Endothelial cell (in vitro differentiated cells): ENCODE measurements around the gene PEPD. TPM values are rescaled to one million over a fixed set of nuclear protein-coding genes. Genes with fewer than 3 reads are reported as not detected.

ENCODE experiments used
- DNase-seq: peaks from one replicate; pipeline ENCODE4 v3.0.0; 2021; ENCODE audit warnings: low spot score
- H3K27ac Mint-ChIP-seq: one replicate; pipeline ENCODE4 v1.8.0; 2021; ENCODE audit warnings: mixed read lengths, inconsistent platforms; ENCODE audit not compliant: unreplicated experiment
- H3K27me3 Mint-ChIP-seq: one replicate; pipeline ENCODE4 v1.8.0; 2021; ENCODE audit warnings: mild to moderate bottlenecking, moderate library complexity, mixed read lengths, inconsistent platforms; ENCODE audit not compliant: unreplicated experiment
- H3K36me3 Mint-ChIP-seq: one replicate; pipeline ENCODE4 v1.8.0; 2021; ENCODE audit warnings: mild to moderate bottlenecking, low read depth, mixed read lengths, inconsistent platforms; ENCODE audit not compliant: unreplicated experiment
- H3K4me1 Mint-ChIP-seq: one replicate; pipeline ENCODE4 v1.8.0; 2021; ENCODE audit warnings: mild to moderate bottlenecking, mixed read lengths, inconsistent platforms; ENCODE audit not compliant: unreplicated experiment
- H3K4me3 Mint-ChIP-seq: one replicate; pipeline ENCODE4 v1.8.0; 2021; ENCODE audit warnings: mild to moderate bottlenecking, mixed read lengths, inconsistent platforms; ENCODE audit not compliant: unreplicated experiment
- H3K9me3 Mint-ChIP-seq: one replicate; pipeline ENCODE4 v1.8.0; 2021; ENCODE audit warnings: mixed read lengths, inconsistent platforms; ENCODE audit not compliant: unreplicated experiment
- CTCF ChIP-seq: fragments of 200-600 bp; sonication (generic); IDR thresholded peaks from one replicate; pipeline ENCODE4 v1.5.0; 2021; ENCODE audit warnings: antibody characterized with exemption; ENCODE audit not compliant: unreplicated experiment
- total RNA-seq: library from RNA; stranded (reverse); fragmentation: NEBNext Ultra II Directional; extraction: Animal tissue kit (Norgen Biotek cat#: 25700); gene quantifications from one replicate; pipeline ENCODE4 v1.2.1, GENCODE V29; 2021; ENCODE audit not compliant: unreplicated experiment

PEPD gene
- total RNA-seq, 1 donor from 2014 or later = 40.5 TPM

GRCh38 chr19:33368074-33368864 is 153.3 kb downstream of the PEPD start:
- Mint-ChIP-seq H3K4me1 (peaks cover 11% of the 10 kb centered on the region), H3K27ac (no peak overlapping the region), H3K4me3 (no peak overlapping the region), H3K36me3 (no peaks in the 10 kb centered on the region), H3K9me3 (no peaks in the 10 kb centered on the region), H3K27me3 (peaks cover 3% of the 10 kb centered on the region)
- no peak for TF ChIP-seq CTCF
- DNase-seq = no peak

- DNase-seq = no peak
- no peaks in the 10 kb centered on the region for H3K9me3 Mint-ChIP-seq
- H3K36me3 Mint-ChIP-seq = no peaks in the 10 kb centered on the region
- H3K27ac Mint-ChIP-seq = no peak overlapping the region
- H3K27me3 Mint-ChIP-seq = peaks cover 3% of the 10 kb centered on the region
- peaks cover 13% of the 10 kb centered on the region for H3K4me1 Mint-ChIP-seq
- no peak overlapping the region for H3K4me3 Mint-ChIP-seq
- TF ChIP-seq CTCF = no peak
These were observed 154.7 kb downstream of the PEPD start for GRCh38 chr19:33366897-33367296.

GRCh38 chr19:33366127-33366526 is 155.5 kb downstream of the PEPD start:
- H3K27ac Mint-ChIP-seq = no peak overlapping the region
- peaks cover 13% of the 10 kb centered on the region for H3K4me1 Mint-ChIP-seq
- no peaks in the 10 kb centered on the region for H3K9me3 Mint-ChIP-seq
- H3K36me3 Mint-ChIP-seq = no peaks in the 10 kb centered on the region
- H3K27me3 Mint-ChIP-seq = peaks cover 4% of the 10 kb centered on the region
- DNase-seq = no peak
- no peak overlapping the region for H3K4me3 Mint-ChIP-seq
- no peak for TF ChIP-seq CTCF

GRCh38 chr19:33365691-33366090 is 155.9 kb downstream of the PEPD start:
- TF ChIP-seq CTCF = no peak
- no peak for DNase-seq
- Mint-ChIP-seq H3K4me3 (no peak overlapping the region), H3K27me3 (peaks cover 4% of the 10 kb centered on the region), H3K27ac (no peak overlapping the region), H3K36me3 (no peaks in the 10 kb centered on the region), H3K4me1 (peaks cover 13% of the 10 kb centered on the region), H3K9me3 (no peaks in the 10 kb centered on the region)

- peaks cover 13% of the 10 kb centered on the region for H3K4me1 Mint-ChIP-seq
- H3K27ac Mint-ChIP-seq = no peak overlapping the region
- H3K4me3 Mint-ChIP-seq = no peak overlapping the region
- H3K9me3 Mint-ChIP-seq = no peaks in the 10 kb centered on the region
- no peak for DNase-seq
- no peak for TF ChIP-seq CTCF
- peaks cover 4% of the 10 kb centered on the region for H3K27me3 Mint-ChIP-seq
- H3K36me3 Mint-ChIP-seq = no peaks in the 10 kb centered on the region
These were observed 158.1 kb downstream of the PEPD start for GRCh38 chr19:33363476-33363875.
